Neuronal stem cell (in vitro differentiated cells): ENCODE measurements around the gene CAPN15.
A peak's percentile ranks its signal among the peaks of the same experiment; 100 is the strongest.

ENCODE experiments used
- DNase-seq: peaks from one replicate; pipeline ENCODE4 v3.0.0-alpha.2; 2013; ENCODE audit warnings: low spot score
- H2AFZ ChIP-seq: one replicate; pipeline ENCODE4 v1.6.1; 2013; ENCODE audit warnings: mild to moderate bottlenecking, low read length, inconsistent platforms
- H2AK5ac ChIP-seq: 2 replicates; pipeline ENCODE4 v1.6.1; 2013; ENCODE audit warnings: low read depth, mild to moderate bottlenecking, inconsistent platforms, low read length, moderate library complexity, mixed read lengths
- H2BK120ac ChIP-seq: 2 replicates; pipeline ENCODE4 v1.6.1; 2013; ENCODE audit warnings: low read depth, mild to moderate bottlenecking, inconsistent platforms, low read length, moderate library complexity, mixed read lengths
- H2BK12ac ChIP-seq: one replicate; pipeline ENCODE4 v1.6.1; 2013; ENCODE audit warnings: low read length, inconsistent platforms
- H2BK15ac ChIP-seq: 2 replicates; pipeline ENCODE4 v1.6.1; 2013; ENCODE audit warnings: mild to moderate bottlenecking, low read length, inconsistent platforms, mixed read lengths
- H2BK5ac ChIP-seq: one replicate; pipeline ENCODE4 v1.6.1; 2013; ENCODE audit warnings: inconsistent platforms, mild to moderate bottlenecking, low read length, moderate library complexity
- H3K14ac ChIP-seq: one replicate; pipeline ENCODE4 v1.6.1; 2013; ENCODE audit warnings: low read length, inconsistent platforms
- H3K18ac ChIP-seq: 2 replicates; pipeline ENCODE4 v1.6.1; 2013; ENCODE audit warnings: low read length, inconsistent platforms
- H3K23ac ChIP-seq: 2 replicates; pipeline ENCODE4 v1.6.1; 2013; ENCODE audit warnings: low read depth, mild to moderate bottlenecking, mixed read lengths, low read length, inconsistent platforms; ENCODE audit not compliant: poor library complexity
- H3K27ac ChIP-seq: replicated peaks from 3 replicates; pipeline ENCODE4 v1.5.1; 2013; ENCODE audit warnings: low read length, inconsistent platforms
- H3K27me3 ChIP-seq, 3 experiments: 2 replicates each; pipeline ENCODE4 v1.6.1; 2013; ENCODE audit warnings: low read length in 3 of 3, mild to moderate bottlenecking in 2 of 3, inconsistent platforms in 1 of 3, low read depth in 1 of 3, mixed read lengths in 1 of 3, moderate library complexity in 1 of 3; ENCODE audit not compliant: control insufficient read depth in 3 of 3, insufficient read depth in 3 of 3
- H3K36me3 ChIP-seq, 2 donors: replicated peaks in 1 of 2; 2 replicates each; pipeline ENCODE4 v1.6.1; 2013; ENCODE audit warnings: low read length in 2 of 2; ENCODE audit not compliant: control insufficient read depth in 2 of 2, insufficient read depth in 2 of 2
- H3K4ac ChIP-seq: 2 replicates; pipeline ENCODE4 v1.6.1; 2013; ENCODE audit warnings: inconsistent platforms, mild to moderate bottlenecking, low read length, moderate library complexity
- H3K4me1 ChIP-seq, 2 donors: 1 replicate in 1 of 2; 2 replicates in 1 of 2; pipeline ENCODE4 v1.6.1; 2013; ENCODE audit warnings: low read length in 2 of 2, low read depth in 1 of 2; ENCODE audit not compliant: control insufficient read depth in 2 of 2, insufficient read depth in 1 of 2
- H3K4me2 ChIP-seq: one replicate; pipeline ENCODE4 v1.6.1; 2013; ENCODE audit warnings: mild to moderate bottlenecking, low read length, inconsistent platforms; ENCODE audit not compliant: insufficient read depth, poor library complexity, severe bottlenecking
- H3K4me3 ChIP-seq, 2 donors: 2 replicates each; pipeline ENCODE4 v1.5.1; 2013; ENCODE audit warnings: low read length in 2 of 2, mild to moderate bottlenecking in 2 of 2, inconsistent platforms in 1 of 2, moderate library complexity in 1 of 2
- H3K79me1 ChIP-seq: one replicate; pipeline ENCODE4 v1.6.1; 2013; ENCODE audit warnings: low read depth, mild to moderate bottlenecking, inconsistent platforms, low read length, moderate library complexity
- H3K9ac ChIP-seq: one replicate; pipeline ENCODE4 v1.6.1; 2013; ENCODE audit warnings: mild to moderate bottlenecking, low read depth, low read length, inconsistent platforms; ENCODE audit not compliant: poor library complexity
- H3K9me3 ChIP-seq, 2 donors: replicated peaks in 1 of 2; 2 replicates each; pipeline versions ENCODE3 to v1.6.1; 2013; ENCODE audit warnings: low read length in 2 of 2, mild to moderate bottlenecking in 2 of 2, inconsistent platforms in 1 of 2, low read depth in 1 of 2, mixed read lengths in 1 of 2, moderate library complexity in 1 of 2; ENCODE audit not compliant: control insufficient read depth in 2 of 2, insufficient read depth in 1 of 2
- H4K8ac ChIP-seq: one replicate; pipeline ENCODE4 v1.6.1; 2013; ENCODE audit warnings: low read depth, mild to moderate bottlenecking, inconsistent platforms, low read length, moderate library complexity
- H4K91ac ChIP-seq: one replicate; pipeline ENCODE4 v1.6.1; 2013; ENCODE audit warnings: low read length, low read depth, mild to moderate bottlenecking, inconsistent platforms; ENCODE audit not compliant: poor library complexity
- WGBS, 2 donors: extraction: QIAGEN DNeasy Blood & Tissue Kit; methylation state at CpG; one replicate each; pipeline ENCODE4 v1.1.7; 2013; ENCODE audit warnings: missing lambda C conversion rate in 2 of 2, mixed read lengths in 1 of 2; ENCODE audit not compliant: insufficient read length in 2 of 2, insufficient replicate concordance in 1 of 2; ENCODE audit errors: extremely low coverage in 2 of 2; 5-methylcytosine and 5-hydroxymethylcytosine counted together

Gene CAPN15

GRCh38 chr16:556474-557173 is 29.1 kb downstream of the CAPN15 start:
- Histone ChIP-seq H3K36me3 (peaks cover 2 to 9% of the 10 kb centered on the region in 2 donors), H3K23ac (no peak overlapping the region), H2BK12ac (peak overlapping the region; percentile 90), H3K79me1 (peaks cover 6% of the 10 kb centered on the region), H2BK120ac (no peak overlapping the region), H3K4ac (no peak overlapping the region), H3K4me2 (no peak overlapping the region), H3K4me3 (no peak overlapping the region), H3K14ac (no peak overlapping the region), H2BK5ac (no peak overlapping the region), H2AFZ (no peak overlapping the region), H3K18ac (no peak overlapping the region), H2AK5ac (peak overlapping the region; percentile 75), H3K27ac (no peak overlapping the region), H2BK15ac (no peak overlapping the region), H3K9ac (no peak overlapping the region), H3K9me3 (no peaks in the 10 kb centered on the region), H3K4me1 (peaks cover 0 to 10% of the 10 kb centered on the region in 2 donors), H3K27me3 (peaks cover 14 to 41% (median 35%) of the 10 kb centered on the region in 3 experiments), H4K91ac (no peak overlapping the region), H4K8ac (no peak overlapping the region)
- no peak for DNase-seq
- WGBS, 2 donors: no CpG with 5 or more reads among the region's 32 CpGs

- Histone ChIP-seq H2BK12ac (no peak overlapping the region), H3K4ac (no peak overlapping the region), H3K23ac (peak overlapping the region; percentile 43), H3K4me3 (no peak overlapping the region), H3K18ac (peak overlapping the region; percentile 17), H2BK5ac (peak overlapping the region; percentile 13), H3K27me3 (peaks cover 14 to 52% (median 44%) of the 10 kb centered on the region in 3 experiments), H3K9ac (peak overlapping the region; percentile 44), H3K27ac (no peak overlapping the region), H4K91ac (no peak overlapping the region), H3K79me1 (peaks cover 6% of the 10 kb centered on the region), H2BK120ac (no peak overlapping the region), H3K14ac (peak overlapping the region; percentile 56), H3K9me3 (peaks cover 0 to 2% of the 10 kb centered on the region in 2 donors), H3K4me2 (no peak overlapping the region), H3K4me1 (peaks cover 0 to 11% of the 10 kb centered on the region in 2 donors), H2AK5ac (peak overlapping the region; percentile 81), H2BK15ac (peak overlapping the region; percentile 58), H4K8ac (no peak overlapping the region), H2AFZ (no peak overlapping the region), H3K36me3 (peaks cover 0 to 1% of the 10 kb centered on the region in 2 donors)
- no peak for DNase-seq
- no CpG with 5 or more reads among the region's 23 CpGs for WGBS, 2 donors
These were observed 30.2 kb downstream of the CAPN15 start for GRCh38 chr16:557463-558297.

- no peak overlapping the region for H2AFZ ChIP-seq
- no peak overlapping the region for H3K4ac ChIP-seq
- no peak overlapping the region for H4K8ac ChIP-seq
- no peaks in the 10 kb centered on the region for H3K36me3 ChIP-seq
- H3K23ac ChIP-seq: peak overlapping the region; percentile 89
- H3K4me2 ChIP-seq: no peak overlapping the region
- no peak overlapping the region for H3K9ac ChIP-seq
- H3K79me1 ChIP-seq: peaks cover 6% of the 10 kb centered on the region
- H4K91ac ChIP-seq: no peak overlapping the region
- DNase-seq: no peak
- H2BK15ac ChIP-seq: peak overlapping the region; percentile 58
- no peak overlapping the region for H2BK12ac ChIP-seq
- H3K14ac ChIP-seq: peak overlapping the region; percentile 82
- H3K27ac ChIP-seq: no peak overlapping the region
- H3K27me3 ChIP-seq: peaks cover 14 to 58% (median 44%) of the 10 kb centered on the region in 3 experiments
- peaks cover 0 to 11% of the 10 kb centered on the region in 2 donors for H3K4me1 ChIP-seq
- H3K18ac ChIP-seq: no peak overlapping the region
- H3K9me3 ChIP-seq: peaks cover 0 to 2% of the 10 kb centered on the region in 2 donors
- peak overlapping the region; percentile 81 for H2AK5ac ChIP-seq
- no peak overlapping the region for H3K4me3 ChIP-seq
- WGBS, 2 donors: no CpG with 5 or more reads among the region's 22 CpGs
- H2BK120ac ChIP-seq: no peak overlapping the region
- H2BK5ac ChIP-seq: no peak overlapping the region
These were observed 30.9 kb downstream of the CAPN15 start for GRCh38 chr16:558298-559020.
